ENCODE data around the gene HTT.

DNA sequence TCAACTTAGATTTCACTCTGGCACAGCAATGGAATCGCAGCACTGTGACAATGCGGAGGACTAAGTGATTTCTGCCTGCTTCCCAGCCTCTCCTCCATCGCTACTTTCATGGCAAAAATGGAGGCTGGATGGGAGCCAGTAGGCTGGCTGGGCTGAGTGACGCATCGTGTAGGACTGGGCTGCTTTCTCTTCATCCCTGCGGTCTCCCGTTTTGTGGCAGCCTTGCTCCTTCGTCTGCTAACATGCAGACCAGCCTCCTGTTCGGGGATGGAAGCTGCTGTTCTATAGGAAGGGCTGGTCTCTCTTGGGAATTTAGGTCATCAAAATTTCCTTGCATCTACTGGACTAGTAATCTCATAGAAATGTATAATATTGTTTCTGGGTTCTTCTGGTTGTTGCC lies 202.5 kb downstream of the HTT start:
- TF ChIP-seq, protein P1, sequence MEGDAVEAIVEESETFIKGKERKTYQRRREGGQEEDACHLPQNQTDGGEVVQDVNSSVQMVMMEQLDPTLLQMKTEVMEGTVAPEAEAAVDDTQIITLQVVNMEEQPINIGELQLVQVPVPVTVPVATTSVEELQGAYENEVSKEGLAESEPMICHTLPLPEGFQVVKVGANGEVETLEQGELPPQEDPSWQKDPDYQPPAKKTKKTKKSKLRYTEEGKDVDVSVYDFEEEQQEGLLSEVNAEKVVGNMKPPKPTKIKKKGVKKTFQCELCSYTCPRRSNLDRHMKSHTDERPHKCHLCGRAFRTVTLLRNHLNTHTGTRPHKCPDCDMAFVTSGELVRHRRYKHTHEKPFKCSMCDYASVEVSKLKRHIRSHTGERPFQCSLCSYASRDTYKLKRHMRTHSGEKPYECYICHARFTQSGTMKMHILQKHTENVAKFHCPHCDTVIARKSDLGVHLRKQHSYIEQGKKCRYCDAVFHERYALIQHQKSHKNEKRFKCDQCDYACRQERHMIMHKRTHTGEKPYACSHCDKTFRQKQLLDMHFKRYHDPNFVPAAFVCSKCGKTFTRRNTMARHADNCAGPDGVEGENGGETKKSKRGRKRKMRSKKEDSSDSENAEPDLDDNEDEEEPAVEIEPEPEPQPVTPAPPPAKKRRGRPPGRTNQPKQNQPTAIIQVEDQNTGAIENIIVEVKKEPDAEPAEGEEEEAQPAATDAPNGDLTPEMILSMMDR (IDR thresholded peaks at IDR 0.05): no peak
- TF ChIP-seq POLR2A (IDR thresholded peaks at IDR 0.05): no peak

Measured in adrenal gland (tissue), 5 donors.